HepG2 (cell line): ENCODE results near the gene FAM169A. TPM values are rescaled to one million over a fixed set of nuclear protein-coding genes. Genes with fewer than 3 reads are reported as not detected.

Source experiments
- ATF5 ChIP-seq: sonication (generic); formaldehyde crosslinking; IDR thresholded peaks from 2 replicates; pipeline ENCODE4 v1.4.0; 2020; ENCODE audit warnings: mild to moderate bottlenecking, low read depth, missing genetic modification reagents
- DMAP1 ChIP-seq: IDR thresholded peaks from 2 replicates; pipeline ENCODE4 v1.6.1; 2016
- FOSL2 ChIP-seq: sonication (generic); formaldehyde crosslinking; IDR thresholded peaks from 2 replicates; pipeline ENCODE4 v1.4.0; 2020; ENCODE audit warnings: missing genetic modification reagents
- FOXA3 ChIP-seq: IDR thresholded peaks from 2 replicates; pipeline ENCODE4 v1.6.1; 2016; ENCODE audit warnings: missing genetic modification reagents, missing compliant biosample characterization
- FOXJ3 ChIP-seq: sonication (generic); formaldehyde crosslinking; IDR thresholded peaks from 2 replicates; pipeline ENCODE4 v1.4.0; 2020; ENCODE audit warnings: missing genetic modification reagents, mild to moderate bottlenecking, borderline replicate concordance
- GABPA ChIP-seq, 2 experiments: IDR thresholded peaks; 2 replicates each; pipeline ENCODE4 v1.6.1; 2011 to 2016; ENCODE audit warnings: low read depth in 2 of 2, low read length in 1 of 2, missing biosample characterization in 1 of 2, missing genetic modification characterization in 1 of 2
- GRHL1 ChIP-seq: sonication (generic); formaldehyde crosslinking; conservative IDR thresholded peaks from 2 replicates; pipeline ENCODE4 v1.8.0; 2022; ENCODE audit warnings: missing genetic modification reagents
- HCFC1 ChIP-seq: fragments of 150-350 bp; IDR thresholded peaks from 2 replicates; pipeline ENCODE4 v1.6.1; 2014; ENCODE audit warnings: low read depth, low read length
- NPAS2 ChIP-seq: sonication (generic); formaldehyde crosslinking; IDR thresholded peaks from 2 replicates; pipeline ENCODE4 v1.8.0; 2022; ENCODE audit warnings: mild to moderate bottlenecking, missing genetic modification reagents, borderline replicate concordance
- NR0B2 ChIP-seq: sonication (generic); formaldehyde crosslinking; IDR thresholded peaks from 2 replicates; pipeline ENCODE4 v1.4.0; 2020; ENCODE audit warnings: mild to moderate bottlenecking, missing genetic modification reagents
- RFX1 ChIP-seq: fragments of 450-650 bp; IDR thresholded peaks from 2 replicates; pipeline ENCODE4 v1.6.1; 2017
- SCMH1 ChIP-seq: sonication (generic); formaldehyde crosslinking; IDR thresholded peaks from 2 replicates; pipeline ENCODE4 v1.9.0; 2021; ENCODE audit warnings: missing genetic modification reagents, mild to moderate bottlenecking, borderline replicate concordance
- TEAD2 ChIP-seq: sonication (generic); formaldehyde crosslinking; IDR thresholded peaks from 2 replicates; pipeline ENCODE4 v1.9.0; 2021; ENCODE audit warnings: missing genetic modification reagents
- ZNF264 ChIP-seq: sonication (generic); formaldehyde crosslinking; IDR thresholded peaks from 2 replicates; pipeline ENCODE4 v1.4.0; 2020; ENCODE audit warnings: missing genetic modification reagents
- ZNF30 ChIP-seq: sonication (generic); formaldehyde crosslinking; IDR thresholded peaks from 2 replicates; pipeline ENCODE4 v1.5.0; 2020; ENCODE audit warnings: mild to moderate bottlenecking, missing genetic modification reagents
- ZNF460 ChIP-seq: sonication (generic); formaldehyde crosslinking; IDR thresholded peaks from 2 replicates; pipeline ENCODE4 v1.5.1; 2020; ENCODE audit warnings: missing genetic modification reagents, mild to moderate bottlenecking, borderline replicate concordance
- polyA plus RNA-seq, 8 experiments: library from polyadenylated mRNA; depleted of rRNA in 3 of 8; stranded (reverse) in 7 of 8; unstranded in 1 of 8; fragments of >200 nt; fragmentation: Illumina TruSeq in 4 of 8; extraction: Trizol in 4 of 8; gene quantifications; 2 replicates each; pipeline versions ENCODE4 v1.2.1 to v1.2.3, GENCODE V29; 2011 to 2016; ENCODE audit warnings: low read depth in 4 of 8, missing spikeins in 1 of 8, mixed read lengths in 1 of 8; ENCODE audit not compliant: insufficient read depth in 1 of 8
- total RNA-seq, 5 experiments: library from RNA; depleted of rRNA; stranded (reverse); fragments of >200 nt; fragmentation: Illumina TruSeq; extraction: Trizol; gene quantifications; 2 replicates each; pipeline ENCODE4 v1.2.3, GENCODE V29; 2016; ENCODE audit warnings: low read depth in 1 of 5
- TF ChIP-seq, protein P1 (sequence below): sonication (generic); formaldehyde crosslinking; IDR thresholded peaks from 2 replicates; pipeline ENCODE4 v1.5.0; 2020; ENCODE audit warnings: missing genetic modification reagents
- TF ChIP-seq, protein P2 (sequence below): sonication (generic); formaldehyde crosslinking; IDR thresholded peaks from 2 replicates; pipeline ENCODE4 v1.8.0; 2022; ENCODE audit warnings: mild to moderate bottlenecking, missing genetic modification reagents; ENCODE audit not compliant: insufficient replicate concordance
- TF ChIP-seq, protein P3 (sequence below): sonication (generic); formaldehyde crosslinking; IDR thresholded peaks from 2 replicates; pipeline ENCODE4 v1.4.0; 2020; ENCODE audit warnings: missing genetic modification reagents

The FAM169A gene
- total and polyA plus RNA-seq, 2 of the 13 experiments (the other 11 are each of a cell fraction or from before 2014, with no cell fraction given): 21.1 to 110 TPM

DNA sequence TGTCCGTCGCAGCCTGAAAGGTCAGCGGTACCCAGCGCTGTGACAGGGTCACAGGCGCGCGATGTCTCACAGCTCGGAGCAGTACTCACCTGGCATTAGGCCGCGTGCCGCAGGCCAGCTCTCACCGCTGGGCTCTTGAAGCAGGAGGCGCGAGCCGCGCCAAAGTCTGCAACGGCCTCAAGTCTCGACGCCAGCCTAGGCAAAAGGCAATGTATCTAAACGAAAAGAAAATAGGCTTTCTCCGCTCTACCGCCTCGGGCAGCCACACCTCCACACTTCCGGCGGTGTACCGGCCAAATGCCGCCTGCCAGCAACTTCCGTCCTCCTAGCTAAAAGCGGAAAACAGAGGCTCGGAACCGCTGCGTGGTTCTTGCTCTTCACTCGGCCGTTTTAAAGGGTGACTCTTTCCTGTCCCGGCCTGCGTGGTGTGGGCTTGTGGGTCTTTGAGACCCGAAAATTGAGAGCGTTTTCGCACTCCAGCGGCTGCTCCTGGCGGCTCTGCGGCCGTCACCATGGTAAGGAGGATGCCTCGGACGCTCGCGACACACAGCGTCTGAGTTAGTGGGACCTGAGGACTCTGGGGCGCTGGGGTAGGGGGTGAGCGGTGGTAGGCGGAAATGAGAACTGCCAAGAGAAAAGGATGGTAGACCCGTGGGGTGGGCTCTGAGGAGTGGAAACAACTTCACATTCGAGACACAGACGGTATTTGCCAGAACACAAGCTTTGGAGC is 99.2 kb downstream of the FAM169A start, which contains the start of the genes GFM2 and NSA2 (continued):
- TF ChIP-seq NR0B2 (CRISPR knock-in tag) (no peak), FOSL2 (CRISPR knock-in tag) (peak; percentile 70), GABPA (IDR thresholded peaks at IDR 0.05; ENCODE audit: low read depth, low read length) (peak; percentile 98), GABPA (CRISPR knock-in tag; IDR thresholded peaks at IDR 0.05; ENCODE audit: low read depth) (peak; percentile 100), ZNF264 (CRISPR knock-in tag) (peak; percentile 82; the same call in 1 of the 2 replicates), FOXA3 (CRISPR knock-in tag) (peak; percentile 56), NPAS2 (CRISPR knock-in tag) (no peak), ATF5 (CRISPR knock-in tag) (peak; percentile 86; the same call in 1 of the 2 replicates), FOXJ3 (peak; percentile 59; the same call in 1 of the 2 replicates), ZNF30 (CRISPR knock-in tag) (no peak), HCFC1 (peak; percentile 81), ZNF460 (CRISPR knock-in tag) (no peak; the same call in 1 of the 2 replicates), GRHL1 (no peak), RFX1 (no peak), TEAD2 (no peak), DMAP1 (peak; percentile 77; the same call in 1 of the 2 replicates), SCMH1 (CRISPR knock-in tag) (no peak)
- TF ChIP-seq, protein P1, sequence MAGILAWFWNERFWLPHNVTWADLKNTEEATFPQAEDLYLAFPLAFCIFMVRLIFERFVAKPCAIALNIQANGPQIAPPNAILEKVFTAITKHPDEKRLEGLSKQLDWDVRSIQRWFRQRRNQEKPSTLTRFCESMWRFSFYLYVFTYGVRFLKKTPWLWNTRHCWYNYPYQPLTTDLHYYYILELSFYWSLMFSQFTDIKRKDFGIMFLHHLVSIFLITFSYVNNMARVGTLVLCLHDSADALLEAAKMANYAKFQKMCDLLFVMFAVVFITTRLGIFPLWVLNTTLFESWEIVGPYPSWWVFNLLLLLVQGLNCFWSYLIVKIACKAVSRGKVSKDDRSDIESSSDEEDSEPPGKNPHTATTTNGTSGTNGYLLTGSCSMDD (CRISPR knock-in tag): no peak
- TF ChIP-seq, protein P2, sequence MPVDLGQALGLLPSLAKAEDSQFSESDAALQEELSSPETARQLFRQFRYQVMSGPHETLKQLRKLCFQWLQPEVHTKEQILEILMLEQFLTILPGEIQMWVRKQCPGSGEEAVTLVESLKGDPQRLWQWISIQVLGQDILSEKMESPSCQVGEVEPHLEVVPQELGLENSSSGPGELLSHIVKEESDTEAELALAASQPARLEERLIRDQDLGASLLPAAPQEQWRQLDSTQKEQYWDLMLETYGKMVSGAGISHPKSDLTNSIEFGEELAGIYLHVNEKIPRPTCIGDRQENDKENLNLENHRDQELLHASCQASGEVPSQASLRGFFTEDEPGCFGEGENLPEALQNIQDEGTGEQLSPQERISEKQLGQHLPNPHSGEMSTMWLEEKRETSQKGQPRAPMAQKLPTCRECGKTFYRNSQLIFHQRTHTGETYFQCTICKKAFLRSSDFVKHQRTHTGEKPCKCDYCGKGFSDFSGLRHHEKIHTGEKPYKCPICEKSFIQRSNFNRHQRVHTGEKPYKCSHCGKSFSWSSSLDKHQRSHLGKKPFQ (CRISPR knock-in tag): no peak
- TF ChIP-seq, protein P3, sequence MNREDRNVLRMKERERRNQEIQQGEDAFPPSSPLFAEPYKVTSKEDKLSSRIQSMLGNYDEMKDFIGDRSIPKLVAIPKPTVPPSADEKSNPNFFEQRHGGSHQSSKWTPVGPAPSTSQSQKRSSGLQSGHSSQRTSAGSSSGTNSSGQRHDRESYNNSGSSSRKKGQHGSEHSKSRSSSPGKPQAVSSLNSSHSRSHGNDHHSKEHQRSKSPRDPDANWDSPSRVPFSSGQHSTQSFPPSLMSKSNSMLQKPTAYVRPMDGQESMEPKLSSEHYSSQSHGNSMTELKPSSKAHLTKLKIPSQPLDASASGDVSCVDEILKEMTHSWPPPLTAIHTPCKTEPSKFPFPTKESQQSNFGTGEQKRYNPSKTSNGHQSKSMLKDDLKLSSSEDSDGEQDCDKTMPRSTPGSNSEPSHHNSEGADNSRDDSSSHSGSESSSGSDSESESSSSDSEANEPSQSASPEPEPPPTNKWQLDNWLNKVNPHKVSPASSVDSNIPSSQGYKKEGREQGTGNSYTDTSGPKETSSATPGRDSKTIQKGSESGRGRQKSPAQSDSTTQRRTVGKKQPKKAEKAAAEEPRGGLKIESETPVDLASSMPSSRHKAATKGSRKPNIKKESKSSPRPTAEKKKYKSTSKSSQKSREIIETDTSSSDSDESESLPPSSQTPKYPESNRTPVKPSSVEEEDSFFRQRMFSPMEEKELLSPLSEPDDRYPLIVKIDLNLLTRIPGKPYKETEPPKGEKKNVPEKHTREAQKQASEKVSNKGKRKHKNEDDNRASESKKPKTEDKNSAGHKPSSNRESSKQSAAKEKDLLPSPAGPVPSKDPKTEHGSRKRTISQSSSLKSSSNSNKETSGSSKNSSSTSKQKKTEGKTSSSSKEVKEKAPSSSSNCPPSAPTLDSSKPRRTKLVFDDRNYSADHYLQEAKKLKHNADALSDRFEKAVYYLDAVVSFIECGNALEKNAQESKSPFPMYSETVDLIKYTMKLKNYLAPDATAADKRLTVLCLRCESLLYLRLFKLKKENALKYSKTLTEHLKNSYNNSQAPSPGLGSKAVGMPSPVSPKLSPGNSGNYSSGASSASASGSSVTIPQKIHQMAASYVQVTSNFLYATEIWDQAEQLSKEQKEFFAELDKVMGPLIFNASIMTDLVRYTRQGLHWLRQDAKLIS (CRISPR knock-in tag): no peak
